ENCODE data around the gene SAFB2. TPM values are rescaled to one million over a fixed set of nuclear protein-coding genes. Genes with fewer than 3 reads are reported as not detected.

Gene SAFB2
- 45.2 and 53.3 TPM in 2 replicates for total RNA-seq (ENCODE audit: low replicate concordance)

DNA sequence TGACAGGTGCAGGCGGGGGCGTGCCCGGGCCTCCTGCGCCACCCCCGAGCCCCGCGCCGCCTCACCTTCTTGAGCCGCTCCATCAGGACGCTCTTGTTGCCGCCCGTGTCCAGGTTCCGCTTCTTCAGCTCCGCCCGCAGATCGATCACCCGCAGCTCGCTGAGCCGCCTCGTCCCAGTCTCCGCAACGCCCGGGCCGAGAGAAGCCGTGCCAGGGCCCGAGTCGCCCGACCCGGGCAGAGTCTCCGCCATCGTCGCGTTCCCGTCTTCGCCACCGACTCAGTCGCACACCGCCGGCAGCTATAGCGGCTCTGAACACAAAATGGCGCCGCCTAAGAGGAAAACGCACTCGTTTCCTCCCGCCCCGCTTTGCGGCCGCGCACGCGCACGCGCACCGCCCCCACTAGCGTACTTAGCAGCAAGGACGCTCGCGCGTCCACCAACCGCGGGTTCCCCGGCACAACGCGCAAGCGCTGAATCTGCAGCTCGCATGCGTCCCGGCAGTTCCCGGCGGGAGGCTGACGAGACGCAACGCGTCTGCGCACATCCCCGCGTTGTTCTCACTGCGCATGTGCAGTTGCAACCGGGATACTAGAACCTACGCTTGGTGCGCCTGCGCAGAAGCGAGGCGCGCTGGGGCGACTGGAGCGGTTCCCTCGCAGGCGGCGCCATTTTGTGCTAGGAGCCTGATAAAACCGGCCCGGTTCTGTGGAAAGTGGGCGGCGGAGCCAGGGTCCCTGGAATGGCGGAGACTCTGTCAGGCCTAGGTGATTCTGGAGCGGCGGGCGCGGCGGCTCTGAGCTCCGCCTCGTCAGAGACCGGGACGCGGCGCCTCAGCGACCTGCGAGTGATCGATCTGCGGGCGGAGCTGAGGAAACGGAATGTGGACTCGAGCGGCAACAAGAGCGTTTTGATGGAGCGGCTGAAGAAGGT, at the start of gene SAFB2, which contains the start of gene SAFB:
SAFB2 (minus strand) TSS at position 312 of the 932 bp plus-strand sequence; CDS start at position 251, 61 bp downstream.
SAFB (plus strand) TSS at position 619 of the 932 bp plus-strand sequence; CDS start at position 742, 123 bp downstream.
- DNase-seq (ENCODE audit: low spot score): peak; percentile 100
- H3K36me3 Mint-ChIP-seq: peaks cover 41% of the 10 kb centered on the region
- Histone ChIP-seq H3K27ac (peak within 1 kb of the TSS; percentile 96), H3K9ac (peak within 1 kb of the TSS; percentile 98), H4K20me1 (ENCODE audit: low read depth) (peaks cover 56% of the 10 kb centered on the region), H2AFZ (replicated peaks) (peak within 1 kb of the TSS; percentile 85), H3K27me3 (no peaks in the 10 kb centered on the region), H3F3A (ENCODE audit: low read depth) (peaks cover 4% of the 10 kb centered on the region), H3K36me3 (peaks cover 16% of the 10 kb centered on the region), H3K4me3 (peak within 1 kb of the TSS; percentile 79), H3K4me2 (peak within 1 kb of the TSS; percentile 99), H3K9me3 (ENCODE audit: low read depth) (no peaks in the 10 kb centered on the region), H3K79me2 (ENCODE audit: low read depth) (peaks cover 97% of the 10 kb centered on the region), H3K4me1 (peaks cover 38% of the 10 kb centered on the region)
- H3K9me3 Mint-ChIP-seq: no peaks in the 10 kb centered on the region
- peaks cover 10% of the 10 kb centered on the region for H3K27me3 Mint-ChIP-seq (ENCODE audit: insufficient read depth, low read depth)
- no peak for TF ChIP-seq EZH2 (IDR thresholded peaks at IDR 0.05)
- no peak for TF ChIP-seq EZH2phosphoT487 (IDR thresholded peaks at IDR 0.05)
- TF ChIP-seq CTCF (IDR thresholded peaks at IDR 0.05): peak; percentile 2
- peak within 1 kb of the TSS; percentile 100 for H3K4me3 Mint-ChIP-seq
- H3K27ac Mint-ChIP-seq: peak within 1 kb of the TSS; percentile 100
- H3K4me1 Mint-ChIP-seq: peaks cover 48% of the 10 kb centered on the region

GRCh38 chr19:5671600-5671999, 49.0 kb upstream of the SAFB2 start:
- TF ChIP-seq CTCF (IDR thresholded peaks at IDR 0.05) (no peak), EZH2phosphoT487 (IDR thresholded peaks at IDR 0.05) (no peak), EZH2 (IDR thresholded peaks at IDR 0.05) (no peak)
- H3K27ac ChIP-seq: no peak overlapping the region
- Mint-ChIP-seq H3K36me3 (peaks cover 9% of the 10 kb centered on the region), H3K9me3 (no peaks in the 10 kb centered on the region), H3K4me1 (no peaks in the 10 kb centered on the region), H3K27me3 (ENCODE audit: insufficient read depth, low read depth) (peaks cover 11% of the 10 kb centered on the region), H3K27ac (no peak overlapping the region), H3K4me3 (no peak overlapping the region)
- H3K4me2 ChIP-seq: no peak overlapping the region
- no peak overlapping the region for H3K4me3 ChIP-seq
- DNase-seq (ENCODE audit: low spot score): no peak
- peaks cover 4% of the 10 kb centered on the region for H3F3A ChIP-seq (ENCODE audit: low read depth)
- no peaks in the 10 kb centered on the region for H3K27me3 ChIP-seq
- H3K79me2 ChIP-seq (ENCODE audit: low read depth): no peaks in the 10 kb centered on the region
- no peak overlapping the region for H2AFZ ChIP-seq (replicated peaks)
- peaks cover 7% of the 10 kb centered on the region for H4K20me1 ChIP-seq (ENCODE audit: low read depth)
- H3K9ac ChIP-seq: no peak overlapping the region
- no peaks in the 10 kb centered on the region for H3K9me3 ChIP-seq (ENCODE audit: low read depth)
- H3K36me3 ChIP-seq: no peaks in the 10 kb centered on the region
- no peaks in the 10 kb centered on the region for H3K4me1 ChIP-seq

- no peaks in the 10 kb centered on the region for H3K4me1 Mint-ChIP-seq
- DNase-seq (ENCODE audit: low spot score): no peak
- Histone ChIP-seq H3F3A (ENCODE audit: low read depth) (peaks cover 7% of the 10 kb centered on the region), H3K36me3 (no peaks in the 10 kb centered on the region), H3K4me3 (no peak overlapping the region), H4K20me1 (ENCODE audit: low read depth) (peaks cover 8% of the 10 kb centered on the region), H3K9ac (no peak overlapping the region), H3K27me3 (no peaks in the 10 kb centered on the region), H3K27ac (no peak overlapping the region), H3K4me2 (no peak overlapping the region), H3K79me2 (ENCODE audit: low read depth) (no peaks in the 10 kb centered on the region), H3K9me3 (ENCODE audit: low read depth) (no peaks in the 10 kb centered on the region), H3K4me1 (no peaks in the 10 kb centered on the region), H2AFZ (replicated peaks) (no peak overlapping the region)
- no peak overlapping the region for H3K4me3 Mint-ChIP-seq
- H3K27me3 Mint-ChIP-seq (ENCODE audit: insufficient read depth, low read depth): peaks cover 10% of the 10 kb centered on the region
- H3K9me3 Mint-ChIP-seq: no peaks in the 10 kb centered on the region
- peaks cover 21% of the 10 kb centered on the region for H3K36me3 Mint-ChIP-seq
- no peak overlapping the region for H3K27ac Mint-ChIP-seq
- no peak for TF ChIP-seq EZH2phosphoT487 (IDR thresholded peaks at IDR 0.05)
- TF ChIP-seq EZH2 (IDR thresholded peaks at IDR 0.05): no peak
Measured at GRCh38 chr19:5669212-5669611, 46.6 kb upstream of the SAFB2 start.
